Kidney epithelial cell (primary cell): Measurements from ENCODE around the gene MGAT4B. TPM values are rescaled to one million over a fixed set of nuclear protein-coding genes. Genes with fewer than 3 reads are reported as not detected.

ENCODE experiments used
- DNase-seq: peaks from one replicate; pipeline ENCODE4 v3.0.0-alpha.2; 2010; ENCODE audit warnings: low read depth
- H3K27me3 ChIP-seq: 2 replicates; pipeline ENCODE4 v1.6.0; 2011; ENCODE audit warnings: low read length; ENCODE audit not compliant: control insufficient read depth, insufficient read depth
- H3K36me3 ChIP-seq: 2 replicates; pipeline ENCODE4 v1.5.1; 2011; ENCODE audit warnings: low read length; ENCODE audit not compliant: control insufficient read depth, insufficient read depth
- H3K4me3 ChIP-seq: 2 replicates; pipeline ENCODE4 v1.5.1; 2011; ENCODE audit warnings: low read depth, mild to moderate bottlenecking, control low read depth, low read length
- total RNA-seq: library from RNA; depleted of rRNA; stranded (reverse); fragments of >200 nt; gene quantifications from 2 replicates; pipeline ENCODE4 v1.2.3, GENCODE V29; 2015
- TF ChIP-seq, protein P1 (sequence below): IDR thresholded peaks from 2 replicates; pipeline ENCODE4 v1.5.1; 2011; ENCODE audit warnings: mild to moderate bottlenecking, moderate library complexity, low read length, control low read depth, inconsistent platforms; ENCODE audit not compliant: insufficient read depth, poor library complexity, severe bottlenecking

Gene MGAT4B
- total RNA-seq, 1 donor from 2014 or later = 540 TPM

DNA sequence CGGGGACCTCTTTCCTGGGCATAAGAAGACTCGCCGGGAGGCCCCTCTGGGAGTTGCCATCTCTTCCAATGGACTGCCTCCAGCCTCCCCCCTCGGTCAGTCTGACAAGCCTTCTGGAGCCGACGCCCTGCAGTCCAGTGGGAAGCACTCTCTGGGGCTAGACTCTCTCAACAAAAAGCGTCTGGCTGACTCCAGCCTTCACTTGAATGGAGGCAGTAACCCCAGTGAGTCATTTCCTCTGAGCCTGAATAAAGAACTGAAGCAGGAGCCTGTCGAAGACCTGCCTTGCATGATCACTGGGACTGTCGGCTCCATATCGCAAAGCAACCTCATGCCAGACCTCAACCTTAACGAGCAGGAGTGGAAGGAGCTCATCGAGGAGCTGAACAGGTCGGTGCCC, 41.3 kb downstream of the MGAT4B start:
- Histone ChIP-seq H3K27me3 (no peaks in the 10 kb centered on the region), H3K36me3 (peaks cover 2% of the 10 kb centered on the region), H3K4me3 (no peak overlapping the region)
- TF ChIP-seq, protein P1, sequence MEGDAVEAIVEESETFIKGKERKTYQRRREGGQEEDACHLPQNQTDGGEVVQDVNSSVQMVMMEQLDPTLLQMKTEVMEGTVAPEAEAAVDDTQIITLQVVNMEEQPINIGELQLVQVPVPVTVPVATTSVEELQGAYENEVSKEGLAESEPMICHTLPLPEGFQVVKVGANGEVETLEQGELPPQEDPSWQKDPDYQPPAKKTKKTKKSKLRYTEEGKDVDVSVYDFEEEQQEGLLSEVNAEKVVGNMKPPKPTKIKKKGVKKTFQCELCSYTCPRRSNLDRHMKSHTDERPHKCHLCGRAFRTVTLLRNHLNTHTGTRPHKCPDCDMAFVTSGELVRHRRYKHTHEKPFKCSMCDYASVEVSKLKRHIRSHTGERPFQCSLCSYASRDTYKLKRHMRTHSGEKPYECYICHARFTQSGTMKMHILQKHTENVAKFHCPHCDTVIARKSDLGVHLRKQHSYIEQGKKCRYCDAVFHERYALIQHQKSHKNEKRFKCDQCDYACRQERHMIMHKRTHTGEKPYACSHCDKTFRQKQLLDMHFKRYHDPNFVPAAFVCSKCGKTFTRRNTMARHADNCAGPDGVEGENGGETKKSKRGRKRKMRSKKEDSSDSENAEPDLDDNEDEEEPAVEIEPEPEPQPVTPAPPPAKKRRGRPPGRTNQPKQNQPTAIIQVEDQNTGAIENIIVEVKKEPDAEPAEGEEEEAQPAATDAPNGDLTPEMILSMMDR = no peak
- DNase-seq = peak; percentile 55

DNA sequence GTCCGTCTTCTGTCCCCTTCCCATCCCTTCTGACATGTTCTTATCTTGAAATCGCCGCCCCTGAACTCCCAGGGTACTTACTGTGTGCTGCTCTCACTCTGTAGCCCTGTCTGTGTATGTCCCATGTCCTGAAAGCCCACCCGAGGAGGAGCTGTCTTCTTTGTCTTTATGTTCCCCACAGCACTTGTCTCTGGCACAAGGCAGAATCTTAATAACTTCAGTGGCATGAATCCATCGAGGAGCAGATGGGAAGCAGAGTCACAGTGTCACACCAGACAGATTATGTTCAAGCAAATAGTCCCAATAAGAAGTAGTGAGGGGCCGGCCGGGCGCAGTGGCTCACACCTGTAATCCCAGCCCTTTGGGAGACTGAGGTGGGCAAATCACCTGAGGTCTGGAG, 42.6 kb downstream of the MGAT4B start:
- no peaks in the 10 kb centered on the region for H3K27me3 ChIP-seq
- TF ChIP-seq, protein P1 = no peak
- DNase-seq = no peak
- no peak overlapping the region for H3K4me3 ChIP-seq
- H3K36me3 ChIP-seq = peaks cover 2% of the 10 kb centered on the region

DNA sequence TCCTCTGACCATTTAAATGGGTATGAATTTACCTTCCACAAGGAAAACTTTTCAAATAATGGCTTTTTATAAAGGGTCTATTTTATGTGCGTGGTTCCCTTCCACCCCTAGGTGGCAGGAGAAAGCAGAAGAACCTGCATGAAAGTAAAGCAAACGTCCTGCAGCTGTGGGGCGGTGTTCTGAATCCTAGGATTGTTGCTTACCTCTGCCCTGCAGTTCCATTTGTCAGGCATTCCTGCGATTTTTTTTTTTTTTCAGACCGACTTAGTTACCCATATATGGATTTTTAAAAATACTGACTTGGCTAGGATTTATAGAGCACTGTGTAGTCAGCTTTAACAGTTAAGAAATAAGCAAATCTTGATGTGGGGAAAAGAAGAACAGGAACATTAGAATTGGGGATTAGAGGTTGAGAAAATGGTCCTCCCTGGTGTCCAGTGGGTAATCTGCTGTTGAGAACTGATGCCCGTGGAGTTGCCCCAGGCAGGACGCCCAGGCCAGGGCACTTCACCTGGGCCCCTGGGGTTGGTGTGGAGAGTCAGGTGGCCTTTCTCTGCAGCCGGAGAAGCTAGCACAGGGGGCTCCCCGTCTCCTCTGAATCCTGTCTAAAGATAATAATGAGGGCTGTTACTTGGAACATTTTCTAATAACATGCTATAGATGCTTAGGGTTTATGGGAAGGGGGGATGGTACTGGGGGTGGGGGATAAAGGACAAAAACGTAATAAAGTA, 43.3 kb downstream of the MGAT4B start:
- TF ChIP-seq, protein P1 = peak; percentile 88
- DNase-seq = peak; percentile 59
- H3K27me3 ChIP-seq = no peaks in the 10 kb centered on the region
- H3K4me3 ChIP-seq = no peak overlapping the region
- H3K36me3 ChIP-seq = no peaks in the 10 kb centered on the region

DNA sequence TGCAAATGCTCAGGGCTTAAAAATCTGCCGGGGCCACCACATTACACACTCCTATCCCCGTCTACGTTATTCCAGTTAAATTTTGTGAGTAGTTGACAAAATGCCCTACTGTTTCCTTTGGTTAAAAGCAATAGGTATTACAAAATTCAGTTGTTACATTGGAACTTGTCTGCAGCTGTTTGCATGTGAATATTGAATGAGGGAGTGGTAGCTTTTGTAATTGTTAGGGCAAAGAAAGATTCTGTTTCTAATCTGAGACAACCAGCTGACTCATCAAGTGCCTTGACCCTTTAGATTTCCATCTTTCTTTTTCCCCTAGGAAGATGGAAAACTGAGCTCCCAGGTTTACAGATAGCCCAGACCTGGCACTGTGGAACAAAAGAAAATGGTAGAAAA, 43.9 kb downstream of the MGAT4B start:
- no peak for DNase-seq
- TF ChIP-seq, protein P1 = no peak

DNA sequence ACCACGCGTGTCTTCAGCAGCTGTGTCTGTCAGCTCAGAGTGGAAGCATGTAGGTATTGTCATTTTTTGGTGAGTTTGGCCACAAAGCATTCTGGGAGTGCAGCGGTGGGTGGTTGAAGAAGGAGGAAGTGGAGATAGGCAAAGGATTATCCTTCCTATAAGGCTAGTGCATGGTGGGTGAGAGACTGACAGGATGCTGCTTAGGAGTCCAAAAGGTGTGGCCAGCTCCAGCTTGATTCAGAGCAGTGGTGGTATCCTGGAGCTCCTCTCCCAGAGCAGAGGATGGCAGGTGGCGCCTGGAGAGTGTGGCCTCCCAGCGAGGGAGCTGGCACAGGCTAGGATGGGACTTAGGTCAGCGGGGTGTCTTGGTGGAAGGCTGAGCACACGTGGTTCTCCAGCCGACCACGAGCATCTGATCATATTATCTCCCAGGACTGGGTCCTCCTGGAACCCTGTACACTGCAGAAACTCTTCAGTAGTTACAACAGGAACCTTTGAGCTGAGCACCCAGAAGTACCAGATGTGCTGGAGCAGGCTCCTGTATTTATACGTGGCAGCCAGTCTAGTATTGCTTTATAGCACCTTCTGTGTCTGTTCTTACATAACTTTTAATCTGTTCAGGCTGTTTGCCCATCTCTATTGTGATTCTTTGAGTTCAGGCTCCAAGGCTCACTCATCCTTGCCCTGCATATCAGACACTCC, 44.4 kb downstream of the MGAT4B start:
- Histone ChIP-seq H3K27me3 (no peaks in the 10 kb centered on the region), H3K4me3 (no peak overlapping the region), H3K36me3 (no peaks in the 10 kb centered on the region)
- TF ChIP-seq, protein P1 = no peak
- DNase-seq = no peak

More for the DNA sequence above, 43.9 kb downstream of the MGAT4B start:
- Histone ChIP-seq H3K27me3 (no peaks in the 10 kb centered on the region), H3K36me3 (no peaks in the 10 kb centered on the region), H3K4me3 (no peak overlapping the region)
